ENCODE results near the gene GPR158.

The GPR158 gene

DNA sequence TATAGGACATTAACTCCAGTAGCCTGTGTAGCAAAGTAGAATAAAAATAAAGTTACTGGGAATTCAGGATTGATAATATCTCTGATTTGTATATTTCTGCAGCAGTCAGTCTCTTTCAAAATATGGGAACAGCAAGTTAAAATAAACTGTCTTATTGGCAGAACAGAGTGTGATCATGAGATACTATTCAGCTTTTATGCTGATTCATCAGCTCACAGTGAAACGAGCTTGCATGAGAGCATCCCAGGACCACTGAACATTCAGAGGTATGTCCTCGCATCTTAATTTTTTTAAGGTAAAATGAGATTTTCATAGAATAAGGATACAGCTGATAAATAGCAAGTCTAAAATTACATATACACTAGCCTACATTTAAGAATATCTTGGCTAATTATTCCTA, 476.7 kb downstream of the GPR158 start:
- ATAC-seq (no peak), DNase-seq (no peak)
- H3K4me3 Mint-ChIP-seq = no peak overlapping the region
- no peak overlapping the region for H3K27ac Mint-ChIP-seq
- no peaks in the 10 kb centered on the region for H3K9me3 Mint-ChIP-seq
- H3K27me3 Mint-ChIP-seq = no peaks in the 10 kb centered on the region
- H3K4me1 Mint-ChIP-seq = no peaks in the 10 kb centered on the region
